ENCODE data around the gene EFCAB8. TPM values are rescaled to one million over a fixed set of nuclear protein-coding genes. Genes with fewer than 3 reads are reported as not detected.

EFCAB8 gene
- total RNA-seq: not detected in 2 replicates

GRCh38 chr20:32858701-32859372 is at the start of gene EFCAB8:
Gene EFCAB8, plus strand, starts transcription at chr20:32858923. Its CDS starts 4,870 bp downstream, at chr20:32863793.

GRCh38 chr20:33004141-33004751 is 145.5 kb downstream of the EFCAB8 start, which contains the start of gene SUN5:
Gene SUN5, minus strand, starts transcription at chr20:33004433. Its CDS starts 93 bp downstream, at chr20:33004340.

GRCh38 chr20:33007376-33008335 is 148.9 kb downstream of the EFCAB8 start, which contains the start of gene BPIFB2:
Gene BPIFB2, plus strand, starts transcription at chr20:33007704. Its CDS starts 871 bp downstream, at chr20:33008575.

Other genes with a start within 250 kb of the EFCAB8 start
- not detected in 2 replicates for gene C20orf203, start 185.0 kb upstream of the EFCAB8 start, total RNA-seq
- gene COMMD7, start 115.5 kb upstream of the EFCAB8 start, total RNA-seq: 9.9 and 23.6 TPM in 2 replicates
- gene DNMT3B, start 96.5 kb upstream of the EFCAB8 start, total RNA-seq: 0.88 and 2.5 TPM in 2 replicates
- 77.8 and 80.2 TPM in 2 replicates for gene MAPRE1, start 39.0 kb upstream of the EFCAB8 start, total RNA-seq
- gene SUN5, start 145.5 kb downstream of the EFCAB8 start, total RNA-seq: not detected in 2 replicates
- gene BPIFB2, start 148.8 kb downstream of the EFCAB8 start, total RNA-seq: not detected in 2 replicates
- gene BPIFB6, start 172.7 kb downstream of the EFCAB8 start, total RNA-seq: not detected in 2 replicates
- not detected in 2 replicates for gene BPIFB3, start 195.0 kb downstream of the EFCAB8 start, total RNA-seq
- gene BPIFB4, start 220.7 kb downstream of the EFCAB8 start, total RNA-seq: not detected in 2 replicates

All from airway epithelial cell (primary cell).